Measurements from ENCODE around the gene GPR171. TPM values are rescaled to one million over a fixed set of nuclear protein-coding genes. Genes with fewer than 3 reads are reported as not detected.

GPR171 gene
- total and polyA plus RNA-seq, 2 of the 13 experiments (the other 11 are each of a cell fraction or from before 2014, with no cell fraction given) = not detected

GRCh38 chr3:151155409-151156128, 47.4 kb downstream of the GPR171 start:
- Histone ChIP-seq H3K27me3 (ENCODE audit: control insufficient read depth in 1 of 2, insufficient read depth in 2 of 2, low read length in 2 of 2) (0 out of 5 replicates have a peak, but pooled peaks cover 0 to 1% of the 10 kb centered on the region in 2 experiments), H3K27ac (ENCODE audit: extremely low read length, insufficient read depth, low read length) (no peak overlapping the region), H3K9ac (ENCODE audit: insufficient read depth, low read depth, low read length) (no peak overlapping the region), H4K20me1 (ENCODE audit: insufficient read depth, low read length) (no peaks in the 10 kb centered on the region), H3K4me2 (ENCODE audit: low read depth, low read length) (no peak overlapping the region), H3K79me2 (ENCODE audit: insufficient read depth, low read length) (no peaks in the 10 kb centered on the region), H2AFZ (ENCODE audit: low read length) (no peak overlapping the region), H3K9me3 (ENCODE audit: low read length) (no peaks in the 10 kb centered on the region), H3K4me3 (replicated peaks in 1 of 3; ENCODE audit: insufficient read depth in 1 of 3, low read depth in 2 of 3, low read length in 3 of 3) (no peak overlapping the region), H3K4me1 (ENCODE audit: insufficient read depth, low read length) (peaks cover 8% of the 10 kb centered on the region), H3K36me3 (replicated peaks in 1 of 2; ENCODE audit: control insufficient read depth in 1 of 2, insufficient read depth in 2 of 2, low read length in 2 of 2) (no peaks in the 10 kb centered on the region)
- FAIRE-seq = no peak
- no TSS peak for BruUV-seq (replicated peaks)
- ChIA-PET CTCF (ENCODE audit: low intra/inter-chr PET ratio, low total read pairs) (no interaction called here), POLR2A (no interaction called here)
- TF ChIP-seq ZBTB3 (CRISPR knock-in tag; IDR thresholded peaks at IDR 0.05; ENCODE audit: borderline replicate concordance, low read depth) (no peak), ZNF562 (CRISPR knock-in tag; IDR thresholded peaks at IDR 0.05; ENCODE audit: borderline replicate concordance) (no peak), ZNF510 (CRISPR knock-in tag; IDR thresholded peaks at IDR 0.05; ENCODE audit: low read depth) (no peak), HMGA1 (CRISPR knock-in tag; conservative IDR thresholded peaks at IDR 0.05) (no peak), CBX2 (IDR thresholded peaks at IDR 0.05; ENCODE audit: low read depth, low read length) (no peak), CBX2 (CRISPR knock-in tag; IDR thresholded peaks at IDR 0.05; ENCODE audit: low read depth) (no peak), ZNF337 (CRISPR knock-in tag; IDR thresholded peaks at IDR 0.05; ENCODE audit: borderline replicate concordance, low read depth) (no peak), KDM6A (CRISPR knock-in tag; IDR thresholded peaks at IDR 0.05; ENCODE audit: low read depth) (no peak), ZNF761 (CRISPR knock-in tag; conservative IDR thresholded peaks at IDR 0.05) (no peak), ZNF670 (CRISPR knock-in tag; IDR thresholded peaks at IDR 0.05; ENCODE audit: borderline replicate concordance) (no peak), ELF1 (CRISPR knock-in tag; IDR thresholded peaks at IDR 0.05) (no peak), JUND (CRISPR knock-in tag; IDR thresholded peaks at IDR 0.05) (no peak), ZNF503 (CRISPR knock-in tag; IDR thresholded peaks at IDR 0.05) (no peak), MED13 (CRISPR knock-in tag; IDR thresholded peaks at IDR 0.05) (no peak), REL (CRISPR knock-in tag; conservative IDR thresholded peaks at IDR 0.05) (no peak)
- TF ChIP-seq, protein P1, sequence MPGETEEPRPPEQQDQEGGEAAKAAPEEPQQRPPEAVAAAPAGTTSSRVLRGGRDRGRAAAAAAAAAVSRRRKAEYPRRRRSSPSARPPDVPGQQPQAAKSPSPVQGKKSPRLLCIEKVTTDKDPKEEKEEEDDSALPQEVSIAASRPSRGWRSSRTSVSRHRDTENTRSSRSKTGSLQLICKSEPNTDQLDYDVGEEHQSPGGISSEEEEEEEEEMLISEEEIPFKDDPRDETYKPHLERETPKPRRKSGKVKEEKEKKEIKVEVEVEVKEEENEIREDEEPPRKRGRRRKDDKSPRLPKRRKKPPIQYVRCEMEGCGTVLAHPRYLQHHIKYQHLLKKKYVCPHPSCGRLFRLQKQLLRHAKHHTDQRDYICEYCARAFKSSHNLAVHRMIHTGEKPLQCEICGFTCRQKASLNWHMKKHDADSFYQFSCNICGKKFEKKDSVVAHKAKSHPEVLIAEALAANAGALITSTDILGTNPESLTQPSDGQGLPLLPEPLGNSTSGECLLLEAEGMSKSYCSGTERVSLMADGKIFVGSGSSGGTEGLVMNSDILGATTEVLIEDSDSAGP (CRISPR knock-in tag; IDR thresholded peaks at IDR 0.05; ENCODE audit: borderline replicate concordance) = no peak
- TF ChIP-seq, protein P2, sequence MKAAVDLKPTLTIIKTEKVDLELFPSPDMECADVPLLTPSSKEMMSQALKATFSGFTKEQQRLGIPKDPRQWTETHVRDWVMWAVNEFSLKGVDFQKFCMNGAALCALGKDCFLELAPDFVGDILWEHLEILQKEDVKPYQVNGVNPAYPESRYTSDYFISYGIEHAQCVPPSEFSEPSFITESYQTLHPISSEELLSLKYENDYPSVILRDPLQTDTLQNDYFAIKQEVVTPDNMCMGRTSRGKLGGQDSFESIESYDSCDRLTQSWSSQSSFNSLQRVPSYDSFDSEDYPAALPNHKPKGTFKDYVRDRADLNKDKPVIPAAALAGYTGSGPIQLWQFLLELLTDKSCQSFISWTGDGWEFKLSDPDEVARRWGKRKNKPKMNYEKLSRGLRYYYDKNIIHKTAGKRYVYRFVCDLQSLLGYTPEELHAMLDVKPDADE (CRISPR knock-in tag; IDR thresholded peaks at IDR 0.05) = no peak
- TF ChIP-seq, protein P3, sequence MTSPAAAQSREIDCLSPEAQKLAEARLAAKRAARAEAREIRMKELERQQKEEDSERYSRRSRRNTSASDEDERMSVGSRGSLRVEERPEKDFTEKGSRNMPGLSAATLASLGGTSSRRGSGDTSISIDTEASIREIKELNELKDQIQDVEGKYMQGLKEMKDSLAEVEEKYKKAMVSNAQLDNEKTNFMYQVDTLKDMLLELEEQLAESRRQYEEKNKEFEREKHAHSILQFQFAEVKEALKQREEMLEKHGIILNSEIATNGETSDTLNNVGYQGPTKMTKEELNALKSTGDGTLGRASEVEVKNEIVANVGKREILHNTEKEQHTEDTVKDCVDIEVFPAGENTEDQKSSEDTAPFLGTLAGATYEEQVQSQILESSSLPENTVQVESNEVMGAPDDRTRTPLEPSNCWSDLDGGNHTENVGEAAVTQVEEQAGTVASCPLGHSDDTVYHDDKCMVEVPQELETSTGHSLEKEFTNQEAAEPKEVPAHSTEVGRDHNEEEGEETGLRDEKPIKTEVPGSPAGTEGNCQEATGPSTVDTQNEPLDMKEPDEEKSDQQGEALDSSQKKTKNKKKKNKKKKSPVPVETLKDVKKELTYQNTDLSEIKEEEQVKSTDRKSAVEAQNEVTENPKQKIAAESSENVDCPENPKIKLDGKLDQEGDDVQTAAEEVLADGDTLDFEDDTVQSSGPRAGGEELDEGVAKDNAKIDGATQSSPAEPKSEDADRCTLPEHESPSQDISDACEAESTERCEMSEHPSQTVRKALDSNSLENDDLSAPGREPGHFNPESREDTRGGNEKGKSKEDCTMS (CRISPR knock-in tag; conservative IDR thresholded peaks at IDR 0.05) = no peak
- intact Hi-C loops (cut with micrococcal nuclease; ENCODE audit: unreplicated experiment) (no loop called here), in situ Hi-C loops (cut with HindIII; ENCODE audit: extremely low pct_ligation_motif_present, low pct_unique_long_range_greater_than_20kb) (no loop called here)
- WGBS (ENCODE audit: low lambda C conversion rate) = 28% methylated on average over 8 of the region's 8 CpGs
- ATAC-seq = no peak
- no peak for DNase-seq (ENCODE audit: low spot score)

Data from HepG2 (cell line).